HG02759 (cell line): ENCODE data around the gene TVP23C.

ENCODE experiments used
- ATAC-seq: cut with Tn5 transposase; IDR thresholded peaks from one replicate; pipeline ENCODE4 v1.9.1; 2021; ENCODE audit warnings: mild to moderate bottlenecking, moderate library complexity; ENCODE audit not compliant: unreplicated experiment

The TVP23C gene

DNA sequence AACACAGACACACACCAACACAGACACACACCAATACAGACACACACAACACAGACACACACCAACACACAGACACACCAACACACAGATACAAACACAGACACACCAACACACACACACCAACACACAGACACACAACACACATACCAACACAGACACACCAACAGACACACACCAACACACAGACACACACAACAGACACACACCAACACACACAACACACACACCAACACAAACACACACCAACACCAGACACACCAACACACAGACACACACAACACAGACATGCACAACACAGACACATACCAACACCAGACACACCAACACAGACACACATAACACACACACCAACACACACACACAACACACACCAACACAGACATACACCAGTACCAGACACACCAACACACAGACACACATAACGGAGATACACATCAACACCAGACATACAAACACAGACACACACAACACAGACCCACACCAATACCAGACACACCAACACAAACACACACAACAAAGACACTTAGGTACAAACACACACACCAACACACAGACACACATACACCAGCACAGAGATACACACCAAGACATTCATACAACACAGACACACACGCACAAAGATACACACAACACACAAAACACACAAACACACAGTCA lies 98.1 kb downstream of the TVP23C start:
- no peak for ATAC-seq

GRCh38 chr17:15464231-15464985 lies 98.9 kb downstream of the TVP23C start:
- ATAC-seq = no peak

DNA sequence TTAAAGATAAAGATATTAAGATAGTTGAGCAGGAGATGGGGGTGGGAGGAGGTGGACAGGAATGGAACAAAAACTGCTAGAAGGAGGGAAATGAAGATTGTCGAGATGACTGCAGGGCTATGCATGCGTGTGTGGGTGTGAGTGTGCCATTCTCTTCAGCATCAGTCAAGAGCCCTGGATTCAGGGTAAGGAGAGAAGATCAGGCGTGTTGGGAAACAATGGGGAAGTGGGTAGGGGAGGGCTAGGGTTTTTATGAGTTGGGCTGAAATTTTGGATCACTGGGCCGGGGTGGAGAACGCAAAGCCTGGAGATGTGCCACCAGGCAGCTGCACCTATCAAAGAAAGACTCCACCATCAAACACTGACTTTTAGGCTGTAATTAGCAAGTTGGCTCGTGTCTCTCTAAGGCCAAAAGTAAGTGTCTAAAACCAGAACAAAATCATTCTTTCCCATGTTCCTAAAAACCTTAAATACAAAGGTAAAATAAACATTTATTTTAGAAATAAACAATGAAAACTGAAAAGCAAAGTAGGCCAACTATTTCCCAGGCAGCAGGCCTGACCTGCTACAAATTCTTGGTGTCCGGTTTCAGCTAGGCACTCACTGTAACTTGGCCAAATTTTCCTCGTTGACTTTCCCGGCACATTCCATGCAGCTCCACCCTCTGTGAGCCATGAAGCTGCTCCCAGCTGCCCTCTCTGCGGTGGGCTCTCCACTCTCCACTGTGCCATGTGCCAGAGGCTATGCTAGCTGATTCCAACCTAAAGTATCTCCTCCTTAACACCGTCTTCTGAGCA lies 100.1 kb downstream of the TVP23C start:
- ATAC-seq = no peak

GRCh38 chr17:15457723-15458094 lies 105.6 kb downstream of the TVP23C start:
- no peak for ATAC-seq

GRCh38 chr17:15456972-15457722 lies 106.1 kb downstream of the TVP23C start:
- no peak for ATAC-seq

DNA sequence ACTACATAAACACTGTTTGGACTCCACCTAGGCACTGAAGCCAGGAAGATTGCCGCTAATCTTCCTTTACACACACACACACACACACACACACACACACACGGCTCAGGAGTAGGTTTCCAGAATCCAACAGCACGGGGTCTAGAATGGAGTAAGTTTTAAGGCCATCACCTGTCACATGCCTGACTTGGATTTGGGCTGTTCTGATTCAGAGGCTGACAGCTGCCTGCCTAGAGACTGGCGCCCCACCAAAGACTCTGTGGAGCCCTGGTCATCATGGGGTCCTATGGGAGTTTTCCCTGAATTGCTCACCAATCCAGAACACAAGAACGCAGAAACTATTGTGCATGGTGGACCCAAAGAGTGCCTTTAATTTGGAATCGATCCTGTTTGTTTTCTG lies 106.8 kb downstream of the TVP23C start:
- no peak for ATAC-seq

DNA sequence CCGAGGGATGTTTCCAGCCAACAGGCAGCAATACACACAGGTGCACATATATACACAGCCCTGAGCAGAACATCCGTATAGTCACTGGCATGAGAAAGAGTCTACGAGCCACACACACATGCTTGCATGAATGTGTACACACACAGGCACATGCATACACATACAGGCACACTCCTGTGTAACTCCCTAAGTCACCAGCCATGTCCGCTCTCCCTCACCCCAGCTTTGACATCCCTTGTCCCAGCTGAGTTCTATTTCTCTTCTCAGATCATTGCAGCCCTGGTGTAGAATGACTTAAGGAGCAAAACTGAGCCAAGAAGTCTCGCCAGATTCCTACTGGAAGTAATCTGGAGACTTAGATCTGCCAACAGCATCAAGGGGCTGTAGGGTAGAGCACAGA lies 108.9 kb downstream of the TVP23C start:
- ATAC-seq = no peak

DNA sequence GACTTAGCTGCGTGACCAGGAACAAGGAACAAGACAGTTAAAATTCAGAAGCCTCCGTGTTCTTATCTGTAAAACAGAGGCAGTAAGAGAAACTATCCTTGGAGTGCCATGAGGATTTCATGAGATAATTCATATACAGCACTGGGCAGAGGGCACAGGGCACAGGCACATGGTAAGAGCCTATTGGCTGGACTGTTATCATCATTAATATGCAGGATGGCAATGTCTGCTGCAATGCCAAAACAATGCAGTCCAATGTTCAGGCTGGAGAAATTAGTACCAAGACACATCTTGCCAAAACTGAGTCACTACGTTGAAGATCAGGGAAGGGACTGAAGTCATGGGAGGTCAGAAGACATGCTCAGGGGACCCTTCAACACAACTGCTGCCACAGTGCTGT lies 109.5 kb downstream of the TVP23C start:
- ATAC-seq = no peak

GRCh38 chr17:15453246-15453645 lies 110.0 kb downstream of the TVP23C start:
- ATAC-seq = no peak

GRCh38 chr17:15452746-15453145 lies 110.5 kb downstream of the TVP23C start:
- no peak for ATAC-seq
